KMS-11 (cell line): ENCODE data around the gene PTPDC1.

Experiments used
- H2AFZ ChIP-seq: fragments of 200-600 bp; sonication (generic); 2 replicates; pipeline ENCODE4 v1.6.1; 2016; ENCODE audit warnings: antibody characterized with exemption, mixed run types, low read depth
- H3K27ac ChIP-seq: fragments of 200-600 bp; sonication (generic); 2 replicates; pipeline ENCODE4 v1.6.1; 2016; ENCODE audit warnings: mild to moderate bottlenecking, mixed run types
- H3K27me3 ChIP-seq: fragments of 200-600 bp; sonication (generic); 2 replicates; pipeline ENCODE4 v1.6.1; 2017; ENCODE audit warnings: mild to moderate bottlenecking, low read depth, mixed run types, moderate library complexity; ENCODE audit not compliant: insufficient read depth
- H3K36me3 ChIP-seq: fragments of 200-600 bp; sonication (generic); 2 replicates; pipeline ENCODE4 v1.6.1; 2017; ENCODE audit warnings: mild to moderate bottlenecking, mixed run types; ENCODE audit not compliant: insufficient read depth
- H3K4me1 ChIP-seq: fragments of 200-600 bp; sonication (generic); 2 replicates; pipeline ENCODE4 v1.6.1; 2016; ENCODE audit warnings: mild to moderate bottlenecking, low read depth, mixed run types; ENCODE audit not compliant: poor library complexity, severe bottlenecking
- H3K4me2 ChIP-seq: fragments of 200-600 bp; sonication (generic); 2 replicates; pipeline ENCODE4 v1.7.0; 2016; ENCODE audit warnings: mild to moderate bottlenecking, mixed run types
- H3K4me3 ChIP-seq: fragments of 200-600 bp; sonication (generic); IDR thresholded peaks from 2 replicates; pipeline ENCODE4 v1.6.1; 2017; ENCODE audit warnings: low read depth, low read length, mixed read lengths; ENCODE audit not compliant: insufficient read depth
- H3K79me2 ChIP-seq: fragments of 200-600 bp; sonication (generic); 2 replicates; pipeline ENCODE4 v1.6.1; 2016; ENCODE audit warnings: low read depth, mixed run types; ENCODE audit not compliant: insufficient read depth
- H3K9ac ChIP-seq: fragments of 200-600 bp; sonication (generic); 2 replicates; pipeline ENCODE4 v1.6.1; 2016; ENCODE audit warnings: mild to moderate bottlenecking, mixed run types
- H4K20me1 ChIP-seq: fragments of 200-600 bp; sonication (generic); 2 replicates; pipeline ENCODE4 v1.6.1; 2016; ENCODE audit warnings: mild to moderate bottlenecking, mixed run types; ENCODE audit not compliant: insufficient read depth
- TF ChIP-seq, protein P1 (sequence below): fragments of 200-600 bp; sonication (generic); conservative IDR thresholded peaks from 2 replicates; pipeline ENCODE4 v1.6.1; 2017; ENCODE audit warnings: low read depth, mild to moderate bottlenecking, antibody characterized with exemption, low read length, moderate library complexity, mixed read lengths

PTPDC1 gene

DNA sequence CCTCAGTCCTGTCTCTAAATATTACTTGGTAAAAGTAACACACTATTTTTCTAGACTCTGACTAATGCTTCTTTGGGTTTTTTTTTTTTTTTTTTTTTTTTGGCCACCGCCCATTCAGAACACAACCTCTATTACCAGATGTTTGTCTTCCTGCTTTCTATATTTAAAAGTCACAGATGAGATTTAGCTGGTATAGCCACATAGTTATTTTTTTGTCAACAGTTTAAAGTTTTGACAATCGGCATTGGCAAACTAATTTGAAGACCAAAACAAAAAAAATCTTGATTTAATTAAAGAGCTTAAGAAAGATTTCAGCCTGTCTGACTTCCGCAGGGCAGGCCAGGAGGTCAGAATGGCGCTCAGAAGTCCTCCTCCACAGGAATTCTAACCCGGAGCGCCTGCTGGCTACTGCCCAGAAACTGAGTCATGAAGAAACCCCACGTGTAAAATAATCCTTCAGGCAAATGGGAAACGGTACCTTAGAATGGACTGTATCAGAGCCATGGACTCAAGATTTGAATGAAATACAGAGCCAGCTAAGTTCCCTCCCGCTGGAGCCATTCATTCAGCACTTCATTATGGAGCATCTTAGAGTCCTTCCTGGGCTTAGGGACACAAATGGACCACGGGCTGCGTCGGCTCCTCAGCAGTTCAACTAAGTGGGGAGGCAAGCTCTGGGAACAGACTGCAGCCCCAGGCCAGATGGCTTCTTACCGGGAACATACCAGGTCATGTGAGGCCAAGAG lies 55.6 kb downstream of the PTPDC1 start:
- H4K20me1 ChIP-seq = no peaks in the 10 kb centered on the region
- no peaks in the 10 kb centered on the region for H3K27me3 ChIP-seq
- TF ChIP-seq, protein P1, sequence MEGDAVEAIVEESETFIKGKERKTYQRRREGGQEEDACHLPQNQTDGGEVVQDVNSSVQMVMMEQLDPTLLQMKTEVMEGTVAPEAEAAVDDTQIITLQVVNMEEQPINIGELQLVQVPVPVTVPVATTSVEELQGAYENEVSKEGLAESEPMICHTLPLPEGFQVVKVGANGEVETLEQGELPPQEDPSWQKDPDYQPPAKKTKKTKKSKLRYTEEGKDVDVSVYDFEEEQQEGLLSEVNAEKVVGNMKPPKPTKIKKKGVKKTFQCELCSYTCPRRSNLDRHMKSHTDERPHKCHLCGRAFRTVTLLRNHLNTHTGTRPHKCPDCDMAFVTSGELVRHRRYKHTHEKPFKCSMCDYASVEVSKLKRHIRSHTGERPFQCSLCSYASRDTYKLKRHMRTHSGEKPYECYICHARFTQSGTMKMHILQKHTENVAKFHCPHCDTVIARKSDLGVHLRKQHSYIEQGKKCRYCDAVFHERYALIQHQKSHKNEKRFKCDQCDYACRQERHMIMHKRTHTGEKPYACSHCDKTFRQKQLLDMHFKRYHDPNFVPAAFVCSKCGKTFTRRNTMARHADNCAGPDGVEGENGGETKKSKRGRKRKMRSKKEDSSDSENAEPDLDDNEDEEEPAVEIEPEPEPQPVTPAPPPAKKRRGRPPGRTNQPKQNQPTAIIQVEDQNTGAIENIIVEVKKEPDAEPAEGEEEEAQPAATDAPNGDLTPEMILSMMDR = no peak
- H3K9ac ChIP-seq = no peak overlapping the region
- no peaks in the 10 kb centered on the region for H3K79me2 ChIP-seq
- no peaks in the 10 kb centered on the region for H3K36me3 ChIP-seq
- no peak overlapping the region for H2AFZ ChIP-seq
- H3K4me3 ChIP-seq = no peak overlapping the region
- no peak overlapping the region for H3K4me2 ChIP-seq
- H3K4me1 ChIP-seq = no peaks in the 10 kb centered on the region
- no peak overlapping the region for H3K27ac ChIP-seq

DNA sequence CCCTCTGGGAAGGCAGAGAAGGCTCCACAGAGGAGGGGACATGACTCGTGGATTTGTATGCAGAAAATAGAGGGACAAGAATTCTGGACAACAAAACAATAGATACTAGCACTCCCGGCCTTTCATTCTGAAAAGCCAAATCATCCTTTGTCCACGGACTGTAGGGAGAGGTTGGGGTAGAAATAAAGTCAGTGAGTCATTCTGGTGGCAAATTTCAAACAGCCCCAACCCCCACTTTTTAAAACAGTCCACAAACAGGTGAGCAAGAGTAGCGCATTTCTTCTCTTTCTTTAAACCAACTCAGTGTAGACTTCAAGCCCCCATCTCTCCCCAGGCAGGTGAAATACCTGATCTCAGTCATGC lies 56.1 kb downstream of the PTPDC1 start:
- Histone ChIP-seq H3K4me2 (no peak overlapping the region), H3K36me3 (no peaks in the 10 kb centered on the region), H4K20me1 (no peaks in the 10 kb centered on the region), H3K9ac (no peak overlapping the region), H3K4me3 (no peak overlapping the region), H2AFZ (no peak overlapping the region), H3K79me2 (no peaks in the 10 kb centered on the region), H3K4me1 (no peaks in the 10 kb centered on the region), H3K27me3 (no peaks in the 10 kb centered on the region), H3K27ac (no peak overlapping the region)
- TF ChIP-seq, protein P1 = no peak

DNA sequence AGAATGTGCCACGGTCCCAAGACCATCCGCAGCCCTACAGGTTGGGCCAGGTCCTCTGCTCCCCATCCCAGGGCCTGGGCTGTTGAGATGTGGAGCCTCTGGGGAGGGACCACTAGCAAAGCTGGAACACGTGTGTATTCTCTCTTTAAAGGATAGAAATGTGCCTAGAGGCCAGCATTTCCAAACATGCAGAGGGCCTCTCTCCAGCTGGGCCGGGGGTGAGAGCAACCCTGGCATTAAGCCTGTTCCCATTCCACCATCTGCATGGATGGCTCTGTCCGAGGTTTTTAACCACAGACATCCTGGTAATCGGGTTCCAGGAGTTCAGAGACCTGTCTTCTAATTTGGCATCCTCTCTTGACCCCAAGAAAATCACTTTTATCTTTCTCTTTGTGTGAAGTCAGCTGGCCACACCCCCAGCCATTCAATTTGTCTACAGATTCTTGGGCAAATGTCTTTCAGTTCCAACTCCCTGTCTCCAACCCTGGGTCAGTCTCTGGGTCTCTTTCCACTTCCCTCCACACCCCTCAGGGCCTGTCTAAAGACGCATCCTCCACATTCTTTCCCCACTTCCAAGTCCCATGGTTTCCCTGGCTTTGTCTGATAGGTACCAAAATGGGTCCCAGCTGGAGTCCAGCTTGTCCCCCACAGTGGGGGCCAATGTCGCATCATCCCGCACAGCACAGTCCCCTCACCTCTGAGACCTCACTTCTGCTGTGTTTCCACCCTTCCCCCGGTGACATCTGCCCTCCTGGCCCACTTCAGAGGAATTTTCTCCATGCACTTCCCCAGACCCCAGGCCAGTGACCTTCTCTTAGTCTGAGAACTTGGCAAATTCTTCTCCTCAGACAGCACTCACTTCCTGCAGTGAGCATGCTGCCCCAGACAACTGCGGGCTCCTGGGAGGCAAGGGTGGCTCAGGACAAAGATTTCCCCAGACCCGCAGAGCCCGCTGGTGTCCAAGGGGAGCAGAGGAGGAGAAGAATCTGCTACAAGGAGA lies 56.8 kb downstream of the PTPDC1 start:
- Histone ChIP-seq H3K27me3 (no peaks in the 10 kb centered on the region), H3K27ac (no peak overlapping the region), H3K9ac (no peak overlapping the region), H3K4me3 (no peak overlapping the region), H3K4me2 (no peak overlapping the region), H2AFZ (no peak overlapping the region), H3K36me3 (no peaks in the 10 kb centered on the region), H3K4me1 (no peaks in the 10 kb centered on the region), H4K20me1 (no peaks in the 10 kb centered on the region), H3K79me2 (no peaks in the 10 kb centered on the region)
- TF ChIP-seq, protein P1 = no peak

DNA sequence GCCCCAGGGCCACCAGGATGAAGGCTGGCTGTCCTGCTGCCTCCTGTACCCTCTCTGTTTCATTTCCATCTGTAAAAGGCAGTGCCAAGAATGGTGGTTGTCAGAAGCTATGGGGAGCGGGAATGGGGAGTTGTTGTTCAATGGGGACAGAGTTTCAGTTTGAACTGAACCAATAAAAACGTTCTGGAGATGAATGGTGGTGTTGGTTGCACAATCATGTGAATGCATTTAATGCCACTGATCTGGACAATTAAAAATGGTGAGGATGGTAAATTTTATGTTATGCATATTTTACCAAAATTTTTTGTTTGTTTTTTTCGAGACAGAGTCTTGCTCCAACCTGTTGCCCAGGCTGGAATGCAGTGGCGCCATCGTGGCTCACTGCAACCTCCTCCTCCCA lies 58.1 kb downstream of the PTPDC1 start:
- Histone ChIP-seq H3K27ac (no peak overlapping the region), H3K9ac (no peak overlapping the region), H4K20me1 (no peaks in the 10 kb centered on the region), H3K4me1 (no peaks in the 10 kb centered on the region), H3K4me2 (no peak overlapping the region), H3K27me3 (no peaks in the 10 kb centered on the region), H3K36me3 (no peaks in the 10 kb centered on the region), H2AFZ (no peak overlapping the region), H3K79me2 (no peaks in the 10 kb centered on the region), H3K4me3 (no peak overlapping the region)
- TF ChIP-seq, protein P1 = no peak
